Large intestine (tissue), 3 donors: Measurements from ENCODE around the gene MSI1. TPM values are rescaled to one million over a fixed set of nuclear protein-coding genes. Genes with fewer than 3 reads are reported as not detected.

Experiments used
- DNase-seq, 2 donors: peaks; one replicate each; pipeline versions ENCODE4 v3.0.0 to v3.0.0-alpha.2; 2013
- H3K27ac ChIP-seq: one replicate; pipeline ENCODE4 v1.5.1; 2013; ENCODE audit warnings: low read length
- H3K27me3 ChIP-seq: 2 replicates; pipeline ENCODE4 v1.6.1; 2013; ENCODE audit warnings: low read length; ENCODE audit not compliant: control insufficient read depth, insufficient read depth
- H3K36me3 ChIP-seq: 2 replicates; pipeline ENCODE4 v1.6.1; 2013; ENCODE audit warnings: low read length; ENCODE audit not compliant: control insufficient read depth, insufficient read depth
- H3K4me1 ChIP-seq: one replicate; pipeline ENCODE4 v1.6.1; 2013; ENCODE audit warnings: low read length; ENCODE audit not compliant: control insufficient read depth, insufficient read depth
- H3K4me3 ChIP-seq: one replicate; pipeline ENCODE4 v1.5.1; 2013; ENCODE audit warnings: low read length
- H3K9me3 ChIP-seq: one replicate; pipeline ENCODE4 v1.6.1; 2013; ENCODE audit warnings: mild to moderate bottlenecking, low read depth, low read length, moderate library complexity; ENCODE audit not compliant: control insufficient read depth
- WGBS: methylation state at CpG from one replicate; pipeline ENCODE4 v1.1.5; 2013; ENCODE audit warnings: low lambda C conversion rate; ENCODE audit not compliant: insufficient coverage; 5-methylcytosine and 5-hydroxymethylcytosine counted together
- polyA plus RNA-seq: library from polyadenylated mRNA; unstranded; fragments of 120-200 nt; gene quantifications from one replicate; pipeline ENCODE4 v1.2.1, GENCODE V29; 2013

MSI1 gene
- polyA plus RNA-seq, 1 donor, result 8.2 TPM

GRCh38 chr12:120403869-120404268 lies 34.9 kb upstream of the MSI1 start:
- H3K4me1 ChIP-seq, result peaks cover 2% of the 10 kb centered on the region
- no CpG with 5 or more reads among the region's 3 CpGs for WGBS

DNA sequence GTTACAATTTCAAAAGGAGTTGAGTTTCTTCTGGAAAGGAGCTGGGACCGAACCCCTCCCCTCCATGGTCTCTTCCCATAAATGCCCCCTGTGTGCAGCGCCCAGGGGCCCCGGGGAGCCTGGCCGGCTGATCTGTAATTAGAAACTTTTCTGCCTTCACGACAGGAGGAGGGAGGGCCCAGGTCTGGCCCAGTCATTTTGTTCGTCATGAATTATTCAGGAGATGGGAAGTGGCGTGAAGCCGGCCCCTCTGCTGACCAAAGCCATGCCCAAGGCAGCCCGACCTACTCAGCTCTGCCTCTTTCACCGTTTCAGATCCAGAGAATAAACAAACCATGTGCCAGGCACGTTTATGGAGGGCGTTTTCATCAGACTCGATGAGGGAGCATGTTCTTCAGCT lies 33.3 kb upstream of the MSI1 start:
- no peak for DNase-seq
- H3K36me3 ChIP-seq, result no peaks in the 10 kb centered on the region
- no peaks in the 10 kb centered on the region for H3K9me3 ChIP-seq
- WGBS, result no CpG with 5 or more reads among the region's 13 CpGs
- H3K27ac ChIP-seq, result no peak overlapping the region
- peaks cover 2% of the 10 kb centered on the region for H3K4me1 ChIP-seq
- H3K27me3 ChIP-seq, result peaks cover 6% of the 10 kb centered on the region
- no peak overlapping the region for H3K4me3 ChIP-seq

More at GRCh38 chr12:120403869-120404268, 34.9 kb upstream of the MSI1 start:
- H3K36me3 ChIP-seq, result no peaks in the 10 kb centered on the region
- H3K4me3 ChIP-seq, result no peak overlapping the region
- H3K27me3 ChIP-seq, result peaks cover 2% of the 10 kb centered on the region
- no peak overlapping the region for H3K27ac ChIP-seq
- no peaks in the 10 kb centered on the region for H3K9me3 ChIP-seq
- DNase-seq, result no peak

DNA sequence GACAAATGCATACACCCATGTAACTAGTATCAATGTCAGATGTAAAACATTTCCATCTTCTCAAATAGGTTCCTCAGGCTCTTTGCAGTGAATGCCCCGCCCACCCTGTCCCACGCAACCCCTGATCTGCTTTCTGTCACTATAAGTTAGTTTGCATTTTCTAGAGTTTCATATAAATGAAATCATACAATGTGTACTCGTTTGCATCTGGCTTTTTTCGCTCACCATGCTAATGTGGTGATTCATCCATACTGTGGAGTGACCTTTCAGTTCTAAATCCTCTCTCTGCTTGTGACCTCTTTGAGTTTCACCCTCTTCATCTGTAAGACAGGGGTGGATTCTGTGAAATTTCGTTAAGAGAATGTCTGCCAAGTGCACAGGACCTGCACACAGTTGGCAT lies 30.6 kb upstream of the MSI1 start:
- Histone ChIP-seq H3K27ac (no peak overlapping the region), H3K36me3 (no peaks in the 10 kb centered on the region), H3K4me3 (no peak overlapping the region), H3K27me3 (peaks cover 6% of the 10 kb centered on the region), H3K4me1 (peaks cover 2% of the 10 kb centered on the region), H3K9me3 (no peaks in the 10 kb centered on the region)
- no CpG with 5 or more reads among the region's 5 CpGs for WGBS
- no peak for DNase-seq

DNA sequence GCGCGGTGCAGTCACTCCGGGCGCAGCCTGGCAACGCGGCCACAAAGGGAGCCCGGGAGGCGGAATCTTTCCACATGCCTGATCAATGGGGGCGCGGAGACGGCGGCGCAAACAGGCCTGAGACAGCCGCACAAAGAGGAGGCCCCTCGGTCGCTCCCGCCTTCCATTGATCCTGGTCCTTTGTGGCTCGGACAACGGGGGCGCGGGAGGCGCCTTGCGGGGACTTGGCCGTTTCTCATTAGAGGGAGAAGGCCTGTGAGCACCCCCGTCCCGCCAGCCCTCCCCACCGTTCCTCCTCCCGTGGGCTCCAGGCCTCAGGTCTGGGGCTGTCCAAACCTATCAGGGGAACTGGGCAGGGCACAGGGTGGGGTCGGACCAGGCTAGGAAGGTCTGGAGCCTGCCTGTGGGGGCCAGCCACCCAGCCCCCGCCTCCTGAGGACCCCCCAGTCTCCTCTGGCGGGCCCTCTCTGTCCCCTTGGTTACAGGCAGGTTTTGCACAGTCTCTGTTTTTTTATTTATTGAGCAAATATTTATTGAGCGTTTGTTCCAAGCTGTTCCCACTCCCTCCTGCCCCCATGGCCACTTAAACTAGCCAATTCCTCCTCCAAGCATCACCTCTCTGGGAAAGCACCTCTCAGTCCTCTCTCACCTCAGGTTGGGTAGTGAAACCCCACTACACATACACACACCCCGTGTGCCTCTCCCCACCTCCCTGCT lies 29.0 kb upstream of the MSI1 start:
- Histone ChIP-seq H3K9me3 (no peaks in the 10 kb centered on the region), H3K36me3 (no peaks in the 10 kb centered on the region), H3K4me3 (peak overlapping the region; percentile 7), H3K27ac (no peak overlapping the region), H3K4me1 (peaks cover 8% of the 10 kb centered on the region), H3K27me3 (peaks cover 4% of the 10 kb centered on the region)
- DNase-seq, result peak in 1 of 2 donors; percentile 36
- WGBS, result 50% methylated on average over 2 of the region's 33 CpGs

GRCh38 chr12:120394483-120395367 lies 25.8 kb upstream of the MSI1 start:
- Histone ChIP-seq H3K27ac (no peak overlapping the region), H3K27me3 (peaks cover 4% of the 10 kb centered on the region), H3K9me3 (no peaks in the 10 kb centered on the region), H3K36me3 (no peaks in the 10 kb centered on the region), H3K4me3 (no peak overlapping the region), H3K4me1 (peaks cover 6% of the 10 kb centered on the region)
- DNase-seq, result peak in 1 of 2 donors; percentile 69
- WGBS, result no CpG with 5 or more reads among the region's 18 CpGs

DNA sequence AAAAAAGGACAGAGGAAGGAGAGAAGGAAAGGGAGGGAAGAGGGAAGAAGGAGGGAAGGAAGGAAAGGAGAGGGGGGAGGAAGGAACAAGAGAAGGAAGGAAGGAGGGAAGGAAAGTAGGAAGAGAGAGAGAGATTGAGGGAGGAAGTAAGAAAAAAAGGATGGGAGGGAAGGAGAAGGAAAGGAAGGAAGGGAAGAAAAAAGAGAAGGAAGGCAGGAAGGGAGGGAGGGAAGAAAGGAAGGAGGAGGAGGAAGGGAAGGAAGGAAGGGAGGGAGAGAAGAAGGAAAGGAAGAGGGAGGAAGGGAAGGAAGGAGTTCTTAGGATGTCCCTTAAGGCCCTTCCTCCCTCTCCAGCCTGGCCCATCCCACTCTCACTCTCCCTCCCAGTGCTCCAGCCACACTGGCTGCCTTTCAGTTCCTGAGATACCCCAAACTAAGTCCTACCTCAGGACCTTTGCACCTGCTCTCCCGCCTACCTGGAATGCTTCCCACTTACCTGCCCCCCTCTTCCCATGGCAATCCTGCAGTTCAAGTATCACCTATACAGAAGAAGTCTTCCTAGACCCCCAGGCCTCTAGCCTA lies 21.7 kb upstream of the MSI1 start:
- no peak for DNase-seq
- H3K27ac ChIP-seq, result no peak overlapping the region
- H3K4me1 ChIP-seq, result peaks cover 15% of the 10 kb centered on the region
- no peaks in the 10 kb centered on the region for H3K36me3 ChIP-seq
- no peaks in the 10 kb centered on the region for H3K9me3 ChIP-seq
- WGBS, result no CpG with 5 or more reads among the region's 1 CpG
- H3K27me3 ChIP-seq, result peaks cover 2% of the 10 kb centered on the region
- no peak overlapping the region for H3K4me3 ChIP-seq

DNA sequence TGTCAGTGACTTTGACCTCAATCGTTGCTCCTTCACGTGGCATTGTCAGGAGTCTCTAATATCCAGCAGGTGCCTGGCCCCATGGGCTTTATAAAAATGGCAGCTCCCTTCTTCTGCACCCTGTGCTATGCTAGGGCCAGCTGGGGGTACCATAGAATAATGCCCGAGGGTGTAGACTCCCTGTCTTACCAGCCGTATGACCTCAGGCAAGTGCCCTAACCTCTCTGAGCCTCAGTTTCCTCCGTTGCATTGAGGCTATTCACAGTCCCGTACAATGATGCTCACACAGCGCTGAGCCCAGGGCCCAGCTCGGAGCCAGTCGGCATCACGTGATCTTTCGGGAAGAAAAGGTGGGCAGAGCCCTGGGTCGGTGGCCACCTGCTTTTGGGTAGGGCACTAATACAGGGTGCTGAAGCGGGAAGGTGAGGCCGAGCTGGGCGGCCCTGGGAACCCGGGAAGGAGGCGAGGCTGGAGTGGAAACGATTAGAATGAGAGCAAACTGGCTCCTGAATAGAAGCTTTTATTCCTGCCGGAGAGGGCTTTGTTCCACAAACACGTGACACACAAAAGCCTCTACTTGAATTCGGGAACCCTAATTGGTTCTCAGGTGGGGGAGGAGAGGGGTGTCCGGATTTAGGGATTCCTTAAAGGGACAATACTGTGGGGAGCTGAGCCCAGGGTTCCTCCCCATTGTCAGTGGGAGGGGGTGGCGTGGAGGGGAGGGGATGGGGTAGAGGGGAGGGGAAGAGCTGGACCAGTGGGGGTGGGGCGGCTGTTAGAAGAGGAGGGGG lies 19.9 kb upstream of the MSI1 start:
- DNase-seq, result peak in 1 of 2 donors; percentile 63
- Histone ChIP-seq H3K27ac (no peak overlapping the region), H3K27me3 (peaks cover 2% of the 10 kb centered on the region), H3K4me1 (peaks cover 9% of the 10 kb centered on the region), H3K4me3 (no peak overlapping the region), H3K36me3 (no peaks in the 10 kb centered on the region), H3K9me3 (no peaks in the 10 kb centered on the region)
- WGBS, result no CpG with 5 or more reads among the region's 24 CpGs

DNA sequence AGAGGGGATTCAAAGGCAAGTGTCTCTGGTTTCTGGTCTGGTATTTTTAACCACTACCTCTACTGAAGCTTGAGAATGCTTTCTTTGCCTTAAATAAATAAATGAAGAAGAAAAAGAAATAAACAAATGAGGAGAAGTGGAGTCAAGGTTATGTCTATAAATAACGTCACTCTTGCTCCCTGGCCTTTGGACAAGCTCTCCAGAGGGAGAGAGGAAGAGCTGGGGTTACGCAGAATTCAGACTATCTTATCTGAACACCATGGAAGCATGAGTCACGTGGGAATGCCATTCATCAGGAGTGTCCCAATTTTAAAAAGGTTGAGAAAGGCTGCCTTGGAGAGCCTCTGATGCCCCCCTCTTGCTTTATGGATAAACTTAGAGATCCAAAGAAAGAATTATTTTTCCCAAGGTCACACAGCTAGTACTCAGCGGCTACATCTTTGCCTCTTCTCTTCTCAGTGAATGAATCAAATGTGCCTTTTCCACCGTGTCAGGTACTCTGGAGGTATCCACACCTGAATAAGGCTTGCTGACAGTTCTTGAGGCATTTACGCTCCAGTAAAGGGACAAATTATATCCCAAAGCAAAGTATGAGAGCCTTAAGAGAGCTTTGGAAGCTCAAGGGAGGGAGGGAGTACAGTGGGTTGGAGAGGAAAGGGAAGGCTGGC lies 12.9 kb upstream of the MSI1 start:
- peak; percentile 66 to 86 for DNase-seq
- Histone ChIP-seq H3K27me3 (no peaks in the 10 kb centered on the region), H3K36me3 (no peaks in the 10 kb centered on the region), H3K9me3 (no peaks in the 10 kb centered on the region), H3K4me3 (no peak overlapping the region), H3K27ac (peak overlapping the region; percentile 26), H3K4me1 (peaks cover 15% of the 10 kb centered on the region)
- WGBS, result 20% methylated on average over 2 of the region's 6 CpGs

- H3K4me3 ChIP-seq, result no peak overlapping the region
- no peak for DNase-seq
- no peaks in the 10 kb centered on the region for H3K36me3 ChIP-seq
- H3K4me1 ChIP-seq, result peaks cover 17% of the 10 kb centered on the region
- H3K27ac ChIP-seq, result no peak overlapping the region
- H3K9me3 ChIP-seq, result no peaks in the 10 kb centered on the region
- 75% methylated on average over 2 of the region's 5 CpGs for WGBS
- H3K27me3 ChIP-seq, result no peaks in the 10 kb centered on the region
Measured at GRCh38 chr12:120378036-120378435, 9.1 kb upstream of the MSI1 start.
